ENCODE results near the gene TDRD12.

TDRD12 gene

DNA sequence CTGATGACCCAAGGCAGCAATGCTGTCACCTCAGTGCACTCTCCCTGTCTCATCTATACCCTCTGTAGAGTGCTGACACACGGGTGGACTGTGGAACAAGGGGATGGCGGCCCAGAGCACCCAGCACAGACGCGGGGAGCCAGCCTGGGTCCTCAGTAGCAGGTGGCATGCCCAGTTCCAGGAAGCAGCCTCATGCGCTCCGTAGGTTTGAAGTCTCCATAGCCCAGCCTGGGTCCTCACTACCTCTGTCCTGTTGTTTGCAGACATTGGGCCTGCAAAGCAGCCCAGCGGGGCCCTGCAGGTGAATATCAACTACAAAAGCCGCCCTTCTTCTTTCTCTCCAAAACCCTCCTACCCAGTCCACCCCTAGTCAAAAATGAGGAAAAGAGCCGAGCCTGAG lies 155.0 kb downstream of the TDRD12 start:
- no peaks in the 10 kb centered on the region for H3K9me3 ChIP-seq (ENCODE audit: control insufficient read depth, insufficient read depth, low read depth, low read length)
- no peak overlapping the region for H3K4me3 ChIP-seq (ENCODE audit: low read depth, low read length)
- no peak overlapping the region for H3K27ac ChIP-seq (ENCODE audit: extremely low read depth, low read depth, low read length)
- ChIA-PET POLR2A (no interaction called here), CTCF (no interaction called here)
- peaks cover 5% of the 10 kb centered on the region for H3K4me1 ChIP-seq (ENCODE audit: control insufficient read depth, insufficient read depth, low read length)
- peaks cover 2 to 7% of the 10 kb centered on the region in 2 experiments; a peak in 2 of 3 replicates for H3K36me3 ChIP-seq (ENCODE audit: control insufficient read depth in 2 of 2, insufficient read depth in 1 of 2, low read length in 2 of 2)
- TF ChIP-seq ZNF146 (tag by site-specific recombination; IDR thresholded peaks at IDR 0.05) (no peak), REPIN1 (tag by site-specific recombination; IDR thresholded peaks at IDR 0.05; ENCODE audit: low read depth) (no peak), GFI1B (tag by site-specific recombination; IDR thresholded peaks at IDR 0.05) (no peak), ZNF610 (tag by site-specific recombination; IDR thresholded peaks at IDR 0.05; ENCODE audit: borderline replicate concordance) (no peak), BCL11B (tag by site-specific recombination; IDR thresholded peaks at IDR 0.05; ENCODE audit: low read depth) (no peak), ZNF558 (tag by site-specific recombination; IDR thresholded peaks at IDR 0.05) (no peak)

DNA sequence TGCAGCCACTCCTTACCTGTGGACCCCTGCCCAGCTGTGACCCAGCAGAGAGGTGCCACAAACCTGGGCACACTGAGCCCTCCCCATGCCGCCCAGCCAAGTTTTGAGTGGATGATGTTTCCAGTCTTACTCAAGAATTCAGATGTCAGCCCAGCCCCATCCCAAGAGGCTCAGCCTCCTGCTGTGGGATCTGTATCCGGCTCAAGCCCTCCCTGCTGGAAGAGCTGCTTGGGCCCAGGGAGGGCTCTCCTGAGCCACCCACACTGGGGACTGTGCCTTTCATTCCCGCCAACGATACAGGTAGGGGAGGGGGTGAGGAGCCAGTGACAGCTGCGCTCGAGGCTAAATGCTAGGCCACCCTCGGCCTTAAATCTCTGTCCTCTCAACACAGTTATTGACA lies 155.9 kb downstream of the TDRD12 start:
- ChIA-PET CTCF (no interaction called here), POLR2A (interaction anchor here (0.6 kb wide), 1 partner anchor 197 kb away, joined by 3 read pairs; no protein-coding TSS in a partner anchor)
- Histone ChIP-seq H3K4me1 (ENCODE audit: control insufficient read depth, insufficient read depth, low read length) (peaks cover 5% of the 10 kb centered on the region), H3K27ac (ENCODE audit: extremely low read depth, low read depth, low read length) (no peak overlapping the region), H3K9me3 (ENCODE audit: control insufficient read depth, insufficient read depth, low read depth, low read length) (no peaks in the 10 kb centered on the region), H3K36me3 (ENCODE audit: control insufficient read depth in 2 of 2, insufficient read depth in 1 of 2, low read length in 2 of 2) (peaks cover 2 to 9% of the 10 kb centered on the region in 2 experiments; a peak in 2 of 3 replicates), H3K4me3 (ENCODE audit: low read depth, low read length) (no peak overlapping the region)
- no peak for TF ChIP-seq GLIS2 (tag by site-specific recombination; IDR thresholded peaks at IDR 0.05)
- TF ChIP-seq ZNF350 (tag by site-specific recombination; IDR thresholded peaks at IDR 0.05): no peak
- TF ChIP-seq ZBTB20 (tag by site-specific recombination; IDR thresholded peaks at IDR 0.05): no peak
- peak; percentile 66 for TF ChIP-seq ZNF341 (tag by site-specific recombination; IDR thresholded peaks at IDR 0.05; ENCODE audit: low read depth)
- TF ChIP-seq KLF10 (tag by site-specific recombination; IDR thresholded peaks at IDR 0.05): no peak
- TF ChIP-seq ZNF423 (tag by site-specific recombination; IDR thresholded peaks at IDR 0.05): no peak
- no peak for TF ChIP-seq ZNF555 (tag by site-specific recombination; conservative IDR thresholded peaks at IDR 0.05)
- no peak for TF ChIP-seq ZNF48 (tag by site-specific recombination; IDR thresholded peaks at IDR 0.05)
- TF ChIP-seq GLIS1 (tag by site-specific recombination; IDR thresholded peaks at IDR 0.05): peak; percentile 83
- no peak for TF ChIP-seq ZNF112 (tag by site-specific recombination; IDR thresholded peaks at IDR 0.05)
- TF ChIP-seq ZNF292 (tag by site-specific recombination; IDR thresholded peaks at IDR 0.05; ENCODE audit: borderline replicate concordance, low read depth): no peak
- no peak for TF ChIP-seq IKZF3 (tag by site-specific recombination; IDR thresholded peaks at IDR 0.05)
- no peak for TF ChIP-seq ZBTB21 (tag by site-specific recombination; IDR thresholded peaks at IDR 0.05)
- peak; percentile 81 for TF ChIP-seq ZIC2 (tag by site-specific recombination; IDR thresholded peaks at IDR 0.05)
- TF ChIP-seq ZNF677 (tag by site-specific recombination; IDR thresholded peaks at IDR 0.05): 0 out of 2 replicates have a peak, but pooled peaks have one; percentile 17
- TF ChIP-seq BCL11A (tag by site-specific recombination; IDR thresholded peaks at IDR 0.05; ENCODE audit: low read depth): no peak

DNA sequence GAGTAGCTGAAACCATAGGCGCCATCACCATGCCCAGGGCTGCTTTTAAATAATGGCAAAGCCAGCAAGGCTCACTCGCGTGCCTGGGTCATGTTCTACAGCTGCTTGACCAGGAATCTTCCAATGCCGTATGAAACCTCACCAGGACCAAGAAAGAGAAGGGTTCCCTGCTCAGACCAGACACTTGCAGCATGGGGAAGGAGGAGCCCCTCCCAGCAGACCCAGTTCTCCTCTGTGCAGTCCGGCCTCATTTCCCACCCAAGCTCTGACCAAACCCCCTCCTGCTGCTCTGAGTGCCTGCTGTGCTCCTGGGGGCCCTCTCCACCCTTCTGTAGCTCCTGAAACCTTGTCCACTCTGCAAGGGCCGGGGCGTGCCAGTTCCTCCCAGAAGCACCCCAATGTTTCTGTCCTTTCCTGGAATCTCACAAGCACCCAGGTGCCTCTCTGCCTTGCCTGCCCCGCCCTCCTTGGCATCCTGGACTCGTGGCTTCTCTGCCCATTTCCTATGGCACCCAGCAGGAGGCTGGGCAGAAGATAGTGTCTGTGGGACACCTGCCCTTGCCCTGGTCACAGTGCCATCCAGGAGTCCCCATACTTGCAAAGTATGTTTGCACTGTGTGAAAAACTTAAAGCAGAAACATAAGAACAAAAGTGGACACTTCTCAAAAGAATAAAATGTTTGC lies 156.8 kb downstream of the TDRD12 start:
- H3K36me3 ChIP-seq (ENCODE audit: control insufficient read depth in 2 of 2, insufficient read depth in 1 of 2, low read length in 2 of 2): peaks cover 2 to 15% of the 10 kb centered on the region in 2 experiments; a peak in 2 of 3 replicates
- H3K4me1 ChIP-seq (ENCODE audit: control insufficient read depth, insufficient read depth, low read length): peaks cover 2% of the 10 kb centered on the region
- ChIA-PET POLR2A (interaction anchor here (0.5 to 0.6 kb wide), 2 partner anchors 198 to 465 kb away, joined by 3 read pairs; no protein-coding TSS in a partner anchor), CTCF (no interaction called here)
- H3K27ac ChIP-seq (ENCODE audit: extremely low read depth, low read depth, low read length): no peak overlapping the region
- TF ChIP-seq KLF16 (tag by site-specific recombination; IDR thresholded peaks at IDR 0.05): no peak
- TF ChIP-seq KLF9 (tag by site-specific recombination; IDR thresholded peaks at IDR 0.05; ENCODE audit: low read depth): 0 out of 2 replicates have a peak, but pooled peaks have one; percentile 16
- no peaks in the 10 kb centered on the region for H3K9me3 ChIP-seq (ENCODE audit: control insufficient read depth, insufficient read depth, low read depth, low read length)
- no peak overlapping the region for H3K4me3 ChIP-seq (ENCODE audit: low read depth, low read length)
